GM19238 (cell line): ENCODE measurements around the gene MAGI2.

Source experiments
- DNase-seq: peaks from one replicate; pipeline ENCODE4 v3.0.0; 2011; ENCODE audit warnings: low spot score; ENCODE audit not compliant: insufficient read length

MAGI2 gene

DNA sequence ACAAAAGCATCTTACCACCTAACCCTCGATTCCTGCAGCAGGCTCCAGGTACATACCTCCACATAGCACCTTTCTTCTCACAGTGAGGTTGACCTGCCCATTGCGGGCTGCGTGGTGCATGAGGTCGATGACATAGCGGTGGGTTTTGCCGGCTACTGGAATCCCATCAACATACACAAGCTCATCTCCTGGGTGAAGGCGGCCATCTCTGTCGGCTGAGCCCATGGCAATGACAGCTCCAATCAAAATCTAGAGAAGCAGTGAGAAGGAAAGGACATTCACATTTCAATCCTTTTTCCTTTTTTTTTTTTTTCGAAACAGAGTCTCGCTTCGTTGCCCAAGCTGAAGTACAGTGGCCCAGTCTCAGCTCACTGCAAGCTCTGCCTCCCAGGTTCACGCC, 1285.6 kb downstream of the MAGI2 start:
- DNase-seq, result no peak

- no peak for DNase-seq
Observed at GRCh38 chr7:78165854-78166253, 1287.6 kb downstream of the MAGI2 start.

GRCh38 chr7:78165454-78165853, 1288.0 kb downstream of the MAGI2 start:
- DNase-seq, result no peak

GRCh38 chr7:78164459-78164858, 1289.0 kb downstream of the MAGI2 start:
- no peak for DNase-seq

- DNase-seq, result no peak
Observed at GRCh38 chr7:78161781-78162180, 1291.7 kb downstream of the MAGI2 start.

- DNase-seq, result no peak
Observed at GRCh38 chr7:78159545-78159944, 1293.9 kb downstream of the MAGI2 start.

DNA sequence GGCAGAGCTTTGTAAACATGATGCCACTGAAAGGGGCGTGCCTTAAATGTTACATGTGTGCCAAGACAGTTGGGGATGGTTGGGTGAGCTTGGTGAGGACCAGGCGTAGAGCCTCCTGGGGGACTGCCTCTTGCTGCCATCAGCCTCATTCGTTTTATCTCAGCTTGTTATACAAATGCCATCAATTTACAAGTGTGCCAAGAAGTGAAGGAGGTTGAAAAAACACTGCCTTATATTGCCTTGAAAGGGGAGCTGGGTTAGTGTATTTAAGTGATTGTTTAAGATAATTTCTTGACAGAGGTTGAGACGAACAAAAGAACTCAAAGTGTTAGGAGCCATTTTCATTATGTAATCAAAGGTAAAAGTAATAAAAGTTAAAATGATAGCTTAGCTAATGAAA, 1300.2 kb downstream of the MAGI2 start:
- DNase-seq, result no peak

DNA sequence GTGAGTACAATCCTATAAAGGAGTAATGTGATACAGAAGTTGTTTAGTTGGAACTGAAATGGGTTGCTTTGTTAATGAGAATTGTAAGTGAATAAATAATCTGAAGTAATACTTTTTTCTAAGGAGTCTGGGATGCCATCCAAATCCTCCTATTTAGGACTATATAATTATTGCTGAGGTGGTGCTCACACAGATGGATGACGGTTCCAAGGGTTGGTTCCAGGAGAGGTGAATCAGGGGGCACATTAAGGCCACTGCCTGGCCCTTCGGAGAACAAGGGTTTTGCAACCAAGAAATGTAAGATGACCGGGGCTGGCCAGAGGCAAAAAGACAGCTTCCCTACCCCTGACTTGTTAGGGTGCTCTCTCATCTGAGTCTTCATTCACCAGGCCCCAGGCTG, 1302.2 kb downstream of the MAGI2 start:
- no peak for DNase-seq

DNA sequence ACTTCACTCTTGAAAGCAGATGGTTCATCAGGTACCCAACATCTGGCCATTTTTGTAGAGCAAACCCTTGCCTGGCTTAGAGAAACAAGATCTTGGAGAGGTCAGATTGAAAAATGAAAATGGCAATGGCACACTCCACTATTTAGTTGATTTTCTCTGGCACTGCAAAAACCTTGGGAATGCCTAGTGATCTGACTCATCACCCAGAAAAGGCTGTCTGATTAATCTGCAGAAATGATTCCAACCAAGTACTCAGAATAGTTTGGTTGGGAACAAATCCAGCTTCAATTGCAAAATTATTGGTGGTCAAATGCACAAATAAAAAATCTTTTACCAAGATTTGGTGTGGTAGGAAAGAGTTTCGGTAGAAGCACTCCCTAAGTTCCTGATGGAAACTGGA, 1303.7 kb downstream of the MAGI2 start:
- DNase-seq, result no peak

GRCh38 chr7:78148166-78148894, 1305.1 kb downstream of the MAGI2 start:
- DNase-seq, result no peak

DNA sequence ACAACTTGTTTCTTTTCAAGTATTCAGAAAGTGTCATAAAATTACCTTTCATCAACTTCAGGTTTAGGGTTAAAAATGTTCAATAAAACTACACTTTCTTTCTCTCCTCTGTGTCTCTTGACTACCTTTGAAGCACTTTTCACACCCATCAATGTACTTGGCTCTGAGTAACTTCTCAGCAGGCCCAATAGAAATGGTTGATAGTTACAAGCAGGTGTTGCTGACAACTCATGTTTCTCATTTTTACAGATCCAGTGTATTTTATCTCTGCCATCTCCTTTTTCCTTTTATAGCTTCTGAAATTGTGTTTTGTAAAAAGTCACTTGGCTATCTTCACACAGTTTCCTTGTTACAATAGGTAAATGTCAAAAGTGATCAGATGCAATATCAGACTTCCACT, 1306.9 kb downstream of the MAGI2 start:
- DNase-seq, result no peak

- DNase-seq, result no peak
Observed at GRCh38 chr7:78143661-78144060, 1309.8 kb downstream of the MAGI2 start.

- DNase-seq, result no peak
Observed at GRCh38 chr7:78141522-78142281, 1311.8 kb downstream of the MAGI2 start.

- DNase-seq, result no peak
Observed at GRCh38 chr7:78140109-78140508, 1313.4 kb downstream of the MAGI2 start.

DNA sequence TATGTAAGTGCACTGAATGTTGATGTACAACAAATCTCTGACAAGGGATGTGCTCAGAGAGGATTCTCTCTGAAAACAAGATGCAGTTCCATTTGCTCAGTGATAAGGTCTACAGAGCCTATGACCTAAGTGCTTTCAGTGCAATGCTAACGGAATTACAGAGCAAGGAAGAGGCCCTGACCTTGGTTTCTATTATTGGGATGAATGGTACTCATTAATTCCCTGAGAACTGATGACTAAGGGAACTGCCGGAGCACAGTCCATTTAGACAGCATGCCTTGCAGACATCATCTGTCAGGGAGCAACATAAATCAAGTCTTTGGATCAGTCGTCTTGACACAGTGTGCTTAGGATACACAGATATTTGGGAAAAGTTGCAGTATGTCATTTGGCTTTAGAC, 1314.1 kb downstream of the MAGI2 start:
- DNase-seq, result no peak

- no peak for DNase-seq
Observed at GRCh38 chr7:78134774-78135173, 1318.7 kb downstream of the MAGI2 start.

GRCh38 chr7:78134256-78134655, 1319.2 kb downstream of the MAGI2 start:
- DNase-seq, result no peak

- no peak for DNase-seq
Observed at GRCh38 chr7:78130446-78131215, 1322.8 kb downstream of the MAGI2 start.

DNA sequence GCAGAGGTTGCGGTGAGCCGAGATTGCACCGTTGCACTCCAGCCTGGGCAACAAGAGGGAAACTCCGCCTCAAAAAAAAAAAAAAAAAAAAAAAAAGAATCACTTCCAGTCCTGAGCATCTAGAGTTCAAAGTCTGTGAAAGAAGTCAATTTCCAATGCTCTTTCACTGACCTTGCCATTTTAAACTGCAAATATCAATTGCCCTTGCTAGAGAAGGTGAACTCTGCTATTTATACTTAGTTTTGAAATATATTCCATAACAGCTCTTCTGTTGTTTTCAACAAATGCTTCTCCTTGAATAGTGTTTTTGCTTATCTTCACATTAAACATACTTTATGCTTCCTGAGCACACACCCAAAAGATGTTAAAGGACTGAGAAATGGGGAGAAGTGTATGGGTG, 1323.6 kb downstream of the MAGI2 start:
- DNase-seq, result no peak

DNA sequence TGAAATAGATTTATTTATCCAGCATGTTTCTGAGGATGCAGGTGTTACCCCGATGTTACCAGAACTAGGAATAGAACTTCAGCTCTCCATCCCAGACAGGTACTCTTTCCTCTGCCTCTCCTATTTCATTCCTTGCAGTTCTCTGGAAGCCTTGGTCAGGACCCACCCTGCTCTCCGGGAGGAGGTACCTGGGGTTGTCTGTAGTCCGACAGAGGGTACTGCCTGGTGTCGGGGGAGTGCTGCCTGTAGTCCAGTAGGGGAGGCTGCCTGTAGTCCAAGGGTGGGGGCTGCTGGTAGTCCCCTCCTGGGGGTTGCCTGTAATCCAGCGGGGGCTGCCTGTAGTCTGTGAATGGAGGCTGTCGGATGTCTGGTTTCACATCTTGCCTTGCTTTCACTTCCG, 1326.5 kb downstream of the MAGI2 start:
- no peak for DNase-seq

DNA sequence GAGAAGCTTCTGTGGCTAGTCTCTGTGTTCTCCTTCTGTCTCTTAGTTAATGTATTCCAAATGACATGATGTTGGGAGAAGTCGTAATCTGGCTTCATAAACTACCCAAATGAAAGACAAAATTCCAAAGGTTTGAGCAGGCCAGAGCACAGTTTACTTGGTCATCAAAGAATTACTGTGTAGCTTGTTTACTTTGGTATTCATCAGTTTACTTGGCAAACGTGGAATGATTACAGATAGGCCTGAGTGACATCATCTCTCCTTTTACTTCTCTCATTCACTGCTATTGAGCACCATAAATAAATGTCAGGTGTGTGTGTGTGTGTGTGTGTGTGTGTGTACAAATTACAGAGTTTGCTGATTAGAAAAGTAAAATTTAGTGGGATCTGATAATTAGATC, 1327.6 kb downstream of the MAGI2 start:
- DNase-seq, result no peak

DNA sequence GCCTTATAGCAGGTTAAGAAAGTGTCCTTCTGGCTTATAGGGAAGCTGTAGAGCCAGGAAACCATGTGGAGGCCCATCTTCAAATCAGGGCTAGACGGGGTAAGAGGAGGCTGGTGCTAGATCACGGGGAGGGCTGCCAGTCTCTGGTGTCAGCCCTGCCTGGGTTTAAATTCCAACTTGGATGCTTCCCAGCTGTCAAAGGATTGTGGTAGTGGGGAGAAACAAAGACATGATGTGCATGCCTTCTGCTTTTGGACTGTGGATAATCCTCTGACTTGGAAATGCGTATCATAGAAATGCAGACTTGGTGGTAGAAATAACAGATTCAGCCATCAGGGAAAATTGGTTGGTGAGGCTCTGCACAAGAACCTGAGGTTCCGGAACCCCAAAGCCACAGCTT, 1329.3 kb downstream of the MAGI2 start:
- no peak for DNase-seq
